HEK293 (cell line): Measurements from ENCODE around the gene TMOD4.

ENCODE experiments used
- CTCF ChIA-PET: fragments of 350-600 bp; formaldehyde crosslinking; extraction: SDS; loops from one replicate; lab custom pipeline; 2021; ENCODE audit warnings: antibody characterized with exemption; lab: Yijun Ruan, JAX
- POLR2A ChIA-PET: fragments of 300-600 bp; formaldehyde crosslinking; extraction: SDS; loops from one replicate; lab custom pipeline; 2020; ENCODE audit warnings: antibody characterized with exemption, inconsistent platforms; lab: Yijun Ruan, JAX
- H3K27ac ChIP-seq: fragments of 200-500 bp; sonication (Bioruptor generic); 2 replicates; pipeline ENCODE4 v1.5.1; 2014; ENCODE audit warnings: low read depth, low read length, control low read depth, inconsistent platforms; ENCODE audit errors: extremely low read depth
- H3K36me3 ChIP-seq, 2 experiments: fragments of 200-500 bp in 1 of 2; sonication (Bioruptor generic) in 1 of 2; 1 replicate in 1 of 2; 2 replicates in 1 of 2; pipeline ENCODE4 v1.5.1; 2014 to 2017; ENCODE audit warnings: inconsistent platforms in 2 of 2, low read length in 2 of 2; ENCODE audit not compliant: control insufficient read depth in 2 of 2, insufficient read depth in 1 of 2
- H3K4me1 ChIP-seq: fragments of 200-500 bp; sonication (Bioruptor generic); 2 replicates; pipeline ENCODE4 v1.5.1; 2014; ENCODE audit warnings: mild to moderate bottlenecking, low read length, inconsistent platforms; ENCODE audit not compliant: control insufficient read depth, insufficient read depth
- H3K4me3 ChIP-seq: 2 replicates; pipeline ENCODE4 v1.5.1; 2011; ENCODE audit warnings: low read depth, mild to moderate bottlenecking, control low read depth, low read length, moderate library complexity
- H3K9me3 ChIP-seq: fragments of 200-500 bp; sonication (Bioruptor generic); 2 replicates; pipeline ENCODE4 v1.5.1; 2014; ENCODE audit warnings: low read depth, low read length, inconsistent platforms; ENCODE audit not compliant: control insufficient read depth, insufficient read depth
- INSM2 ChIP-seq: fragments of 450-650 bp; formaldehyde crosslinking; IDR thresholded peaks from 2 replicates; pipeline ENCODE4 v1.5.1; 2016; ENCODE audit warnings: missing biosample characterization, missing genetic modification characterization
- PRDM2 ChIP-seq: fragments of 450-650 bp; formaldehyde crosslinking; IDR thresholded peaks from 2 replicates; pipeline ENCODE4 v1.5.1; 2016; ENCODE audit warnings: missing biosample characterization, missing genetic modification characterization, borderline replicate concordance
- YY1 ChIP-seq: fragments of 450-650 bp; formaldehyde crosslinking; IDR thresholded peaks from 2 replicates; pipeline ENCODE4 v1.5.1; 2018; ENCODE audit warnings: missing biosample characterization, missing genetic modification characterization
- ZBTB10 ChIP-seq: fragments of 450-650 bp; formaldehyde crosslinking; IDR thresholded peaks from 2 replicates; pipeline ENCODE4 v1.5.1; 2016; ENCODE audit warnings: missing biosample characterization, missing genetic modification characterization
- ZBTB17 ChIP-seq: fragments of 450-650 bp; formaldehyde crosslinking; IDR thresholded peaks from 2 replicates; pipeline ENCODE4 v1.5.1; 2016; ENCODE audit warnings: missing biosample characterization, missing genetic modification characterization
- ZBTB7A ChIP-seq: fragments of 450-650 bp; formaldehyde crosslinking; IDR thresholded peaks from 2 replicates; pipeline ENCODE4 v1.5.1; 2016; ENCODE audit warnings: low read depth, missing biosample characterization, missing genetic modification characterization
- ZFHX2 ChIP-seq: fragments of 450-650 bp; formaldehyde crosslinking; conservative IDR thresholded peaks from 2 replicates; pipeline ENCODE4 v1.5.1; 2016; ENCODE audit warnings: missing biosample characterization, missing genetic modification characterization
- ZFP41 ChIP-seq: fragments of 450-650 bp; formaldehyde crosslinking; IDR thresholded peaks from 2 replicates; pipeline ENCODE4 v1.5.1; 2016; ENCODE audit warnings: missing biosample characterization, missing genetic modification characterization, borderline replicate concordance
- ZNF155 ChIP-seq: fragments of 450-650 bp; formaldehyde crosslinking; IDR thresholded peaks from 2 replicates; pipeline ENCODE4 v1.5.1; 2016; ENCODE audit warnings: missing biosample characterization, missing genetic modification characterization
- ZNF174 ChIP-seq: fragments of 450-650 bp; formaldehyde crosslinking; IDR thresholded peaks from 2 replicates; pipeline ENCODE4 v1.5.0; 2017; ENCODE audit warnings: missing biosample characterization, mild to moderate bottlenecking, missing genetic modification characterization
- ZNF19 ChIP-seq: fragments of 450-650 bp; formaldehyde crosslinking; IDR thresholded peaks from 2 replicates; pipeline ENCODE4; 2016; ENCODE audit warnings: missing biosample characterization, missing genetic modification characterization, low read depth
- ZNF221 ChIP-seq: fragments of 450-650 bp; formaldehyde crosslinking; IDR thresholded peaks from 2 replicates; pipeline ENCODE4 v1.5.1; 2017; ENCODE audit warnings: missing biosample characterization, missing genetic modification characterization, borderline replicate concordance
- ZNF223 ChIP-seq: fragments of 450-650 bp; formaldehyde crosslinking; IDR thresholded peaks from 2 replicates; pipeline ENCODE4 v1.5.1; 2016; ENCODE audit warnings: missing biosample characterization, missing genetic modification characterization
- ZNF266 ChIP-seq: fragments of 450-650 bp; formaldehyde crosslinking; IDR thresholded peaks from 2 replicates; pipeline ENCODE4 v1.5.1; 2016; ENCODE audit warnings: missing biosample characterization, missing genetic modification characterization, low read depth
- ZNF449 ChIP-seq: fragments of 450-650 bp; formaldehyde crosslinking; IDR thresholded peaks from 2 replicates; pipeline ENCODE4 v1.5.1; 2017; ENCODE audit warnings: missing biosample characterization, mild to moderate bottlenecking, missing genetic modification characterization, moderate library complexity
- ZNF473 ChIP-seq: fragments of 450-650 bp; formaldehyde crosslinking; IDR thresholded peaks from 2 replicates; pipeline ENCODE4 v1.5.1; 2017; ENCODE audit warnings: missing biosample characterization, missing genetic modification characterization
- ZNF521 ChIP-seq: fragments of 450-650 bp; formaldehyde crosslinking; IDR thresholded peaks from 2 replicates; pipeline ENCODE4 v1.5.1; 2017; ENCODE audit warnings: missing biosample characterization, mild to moderate bottlenecking, missing genetic modification characterization
- ZNF544 ChIP-seq: fragments of 450-650 bp; formaldehyde crosslinking; IDR thresholded peaks from 2 replicates; pipeline ENCODE4 v1.5.0; 2017; ENCODE audit warnings: missing biosample characterization, missing genetic modification characterization
- ZNF658 ChIP-seq: fragments of 450-650 bp; formaldehyde crosslinking; IDR thresholded peaks from 2 replicates; pipeline ENCODE4; 2016; ENCODE audit warnings: missing biosample characterization, missing genetic modification characterization
- ZNF837 ChIP-seq: fragments of 450-650 bp; formaldehyde crosslinking; IDR thresholded peaks from 2 replicates; pipeline ENCODE4 v1.5.1; 2016; ENCODE audit warnings: missing biosample characterization, missing genetic modification characterization

Gene TMOD4

GRCh38 chr1:151184211-151184610 is 8.4 kb upstream of the TMOD4 start (continued):
- TF ChIP-seq ZNF221 (tag by site-specific recombination) = no peak
- no peak for TF ChIP-seq ZFP41
- TF ChIP-seq ZNF544 = no peak
- no peak for TF ChIP-seq ZFHX2 (tag by site-specific recombination)
- TF ChIP-seq, all 188 proteins: peak for 0

GRCh38 chr1:151176514-151177045 is 799 bp upstream of the TMOD4 start:
- ChIA-PET CTCF (interaction anchor here (0.6 to 1.7 kb wide), 11 partner anchors 8 to 630 kb away, joined by 3 to 6 read pairs (median 4); partner anchors contain the start of gene VPS72), POLR2A (interaction anchor here (1.4 kb wide), 1 partner anchor 11 kb away, joined by 5 read pairs; the partner anchor contains the start of gene LYSMD1)
- Histone ChIP-seq H3K9me3 (no peaks in the 10 kb centered on the region), H3K4me1 (no peaks in the 10 kb centered on the region), H3K27ac (no peak overlapping the region), H3K4me3 (no peak overlapping the region), H3K36me3 (peaks cover 47 to 84% of the 10 kb centered on the region in 2 experiments)
- TF ChIP-seq ZNF521 (tag by site-specific recombination) = no peak
- TF ChIP-seq ZBTB10 = no peak
- no peak for TF ChIP-seq ZBTB7A
- TF ChIP-seq ZNF19 (tag by site-specific recombination) = no peak
- no peak for TF ChIP-seq ZNF266 (tag by site-specific recombination)
- TF ChIP-seq ZNF223 = no peak
- TF ChIP-seq ZNF449 (tag by site-specific recombination) = no peak
- no peak for TF ChIP-seq ZNF155 (tag by site-specific recombination)
- no peak for TF ChIP-seq YY1 (tag by site-specific recombination)
- no peak for TF ChIP-seq ZNF837 (tag by site-specific recombination)
- no peak for TF ChIP-seq ZNF544
- no peak for TF ChIP-seq ZBTB17 (tag by site-specific recombination)
- no peak for TF ChIP-seq ZNF174 (tag by site-specific recombination)
- no peak for TF ChIP-seq INSM2 (tag by site-specific recombination)
- no peak for TF ChIP-seq PRDM2 (tag by site-specific recombination)
- no peak for TF ChIP-seq ZNF473
- TF ChIP-seq ZNF658 (tag by site-specific recombination) = no peak
